Neural progenitor cell (in vitro differentiated cells): ENCODE results near the gene RAP1GDS1.

ENCODE experiments used
- CTCF ChIP-seq: fragments of 200-600 bp; sonication (generic); IDR thresholded peaks from 2 replicates; pipeline ENCODE4 v1.5.1; 2017; ENCODE audit warnings: antibody characterized with exemption, mild to moderate bottlenecking
- EZH2 ChIP-seq: fragments of 200-600 bp; sonication (generic); IDR thresholded peaks from 2 replicates; pipeline ENCODE4 v1.6.1; 2017; ENCODE audit warnings: antibody characterized with exemption, mild to moderate bottlenecking, moderate library complexity
- EZH2phosphoT487 ChIP-seq: fragments of 200-600 bp; sonication (generic); IDR thresholded peaks from 2 replicates; pipeline ENCODE4 v1.6.1; 2017; ENCODE audit warnings: antibody characterized with exemption

GRCh38 chr4:98260047-98260578, 1.1 kb upstream of the RAP1GDS1 start:
- TF ChIP-seq CTCF (no peak), EZH2phosphoT487 (no peak), EZH2 (no peak)
